IPS DF 19.7 (cell line): ENCODE measurements around the gene CAMSAP3.
"Not testable (repeated sequence)": the region's sequence is repeated elsewhere in the genome, so short reads cannot be mapped to it uniquely, and the experiment has no call there.

ENCODE experiments used
- DNase-seq: peaks from one replicate; pipeline ENCODE4 v3.0.0-alpha.2; 2013; ENCODE audit warnings: low read depth, low spot score

CAMSAP3 gene

GRCh38 chr19:7631577-7631976 is 35.9 kb downstream of the CAMSAP3 start:
- DNase-seq, result no peak

GRCh38 chr19:7632340-7633203 is 36.9 kb downstream of the CAMSAP3 start:
- no peak for DNase-seq

GRCh38 chr19:7633698-7634097 is 38.0 kb downstream of the CAMSAP3 start, which contains the start of gene PCP2:
Gene PCP2 (minus strand): TSS chr19:7633719. CDS start chr19:7633457, 262 bp downstream.
- DNase-seq, result no peak

GRCh38 chr19:7635670-7636069 is 40.0 kb downstream of the CAMSAP3 start:
- no peak for DNase-seq

GRCh38 chr19:7636317-7636690 is 40.6 kb downstream of the CAMSAP3 start:
- DNase-seq, result no peak

- DNase-seq, result no peak
These were observed 41.2 kb downstream of the CAMSAP3 start, which contains the start of gene STXBP2 for GRCh38 chr19:7636691-7637373. Gene STXBP2 (plus strand): TSS chr19:7637110. CDS start chr19:7637150, 40 bp downstream.

DNA sequence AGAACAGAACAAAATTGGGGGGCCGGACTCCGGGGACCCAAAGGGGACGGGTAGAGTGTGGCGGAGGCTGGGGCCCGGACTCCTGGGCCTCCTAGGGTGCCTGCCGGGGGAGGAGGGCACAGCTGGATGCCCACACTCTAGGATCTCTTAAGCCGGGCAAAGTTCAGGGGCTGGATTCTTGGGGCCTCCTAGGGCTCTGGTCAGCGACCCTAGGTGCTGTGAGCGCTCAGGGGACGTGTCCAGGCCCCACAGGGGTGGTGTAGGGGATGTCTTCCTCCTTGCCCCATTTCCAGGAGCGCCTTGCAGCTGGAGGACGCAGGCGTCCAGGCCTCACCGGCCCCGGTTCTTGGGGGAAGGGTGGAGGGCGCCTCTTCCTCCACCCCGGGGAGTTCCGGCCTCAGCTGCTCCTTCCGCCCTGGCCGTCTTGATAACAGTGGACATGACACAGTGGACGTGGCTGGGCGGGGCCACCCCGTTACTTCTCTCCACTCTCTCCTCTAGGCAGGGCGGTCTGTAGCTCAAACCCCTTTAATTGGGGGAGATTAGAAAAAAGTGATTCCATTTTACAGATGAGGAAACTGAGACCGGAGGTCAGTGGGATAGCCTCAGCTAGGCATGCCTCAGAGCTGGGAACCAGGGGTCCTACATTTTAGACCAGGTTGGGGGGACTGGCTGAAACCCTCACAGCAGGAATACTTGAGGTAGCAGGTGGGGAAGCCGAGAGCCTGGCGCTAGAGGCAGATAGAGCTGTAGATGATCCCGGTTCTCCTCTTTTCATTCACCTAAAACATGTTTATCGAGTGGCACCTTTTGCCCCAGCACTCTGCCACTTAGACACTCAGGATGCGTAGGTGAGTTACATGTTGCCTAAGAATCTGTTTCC is 42.0 kb downstream of the CAMSAP3 start:
- no peak for DNase-seq

GRCh38 chr19:7638802-7639465 is 43.3 kb downstream of the CAMSAP3 start:
- DNase-seq, result no peak

DNA sequence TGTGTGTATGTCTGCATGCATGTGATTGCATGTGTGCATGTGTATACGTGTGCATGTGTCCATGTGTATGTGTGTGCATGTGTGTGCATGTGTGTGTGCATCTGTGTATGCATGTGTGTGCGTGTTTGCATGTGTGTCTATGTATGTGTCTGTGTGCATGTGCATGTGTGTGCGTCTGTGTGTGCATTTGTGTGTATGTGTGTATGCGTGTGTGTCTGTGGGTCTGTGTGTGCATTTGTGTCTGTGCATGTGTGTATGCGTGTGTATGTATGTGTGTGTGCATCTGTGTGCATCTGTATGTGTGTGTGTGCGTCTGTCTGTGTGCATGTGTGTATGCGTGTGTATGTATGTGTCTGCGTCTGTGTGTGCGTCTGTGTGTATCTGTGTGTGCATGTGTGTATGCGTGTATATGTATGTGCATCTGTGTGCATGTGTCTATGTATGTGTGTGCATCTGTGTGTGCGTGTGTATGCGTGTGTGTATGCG is 44.2 kb downstream of the CAMSAP3 start:
- no peak for DNase-seq

DNA sequence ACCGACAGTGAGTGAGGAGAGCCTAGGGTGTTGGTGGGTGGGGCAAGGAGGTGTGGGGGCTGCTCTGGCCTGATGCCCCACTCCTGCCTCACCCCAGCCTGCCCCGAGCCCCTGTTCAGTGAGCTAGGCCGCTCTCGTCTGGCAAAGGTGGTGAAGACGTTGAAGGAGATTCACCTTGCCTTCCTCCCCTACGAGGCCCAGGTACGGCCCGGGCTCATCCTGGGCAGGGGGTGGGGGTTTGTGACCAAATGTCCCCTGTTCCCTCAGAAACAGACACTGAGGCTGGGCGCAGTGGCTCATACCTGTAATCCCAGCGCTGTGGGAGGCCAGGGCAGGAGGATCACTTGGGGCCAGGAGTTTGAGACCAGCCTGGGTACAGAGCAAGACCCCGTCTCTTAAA is 45.1 kb downstream of the CAMSAP3 start:
- no peak for DNase-seq

DNA sequence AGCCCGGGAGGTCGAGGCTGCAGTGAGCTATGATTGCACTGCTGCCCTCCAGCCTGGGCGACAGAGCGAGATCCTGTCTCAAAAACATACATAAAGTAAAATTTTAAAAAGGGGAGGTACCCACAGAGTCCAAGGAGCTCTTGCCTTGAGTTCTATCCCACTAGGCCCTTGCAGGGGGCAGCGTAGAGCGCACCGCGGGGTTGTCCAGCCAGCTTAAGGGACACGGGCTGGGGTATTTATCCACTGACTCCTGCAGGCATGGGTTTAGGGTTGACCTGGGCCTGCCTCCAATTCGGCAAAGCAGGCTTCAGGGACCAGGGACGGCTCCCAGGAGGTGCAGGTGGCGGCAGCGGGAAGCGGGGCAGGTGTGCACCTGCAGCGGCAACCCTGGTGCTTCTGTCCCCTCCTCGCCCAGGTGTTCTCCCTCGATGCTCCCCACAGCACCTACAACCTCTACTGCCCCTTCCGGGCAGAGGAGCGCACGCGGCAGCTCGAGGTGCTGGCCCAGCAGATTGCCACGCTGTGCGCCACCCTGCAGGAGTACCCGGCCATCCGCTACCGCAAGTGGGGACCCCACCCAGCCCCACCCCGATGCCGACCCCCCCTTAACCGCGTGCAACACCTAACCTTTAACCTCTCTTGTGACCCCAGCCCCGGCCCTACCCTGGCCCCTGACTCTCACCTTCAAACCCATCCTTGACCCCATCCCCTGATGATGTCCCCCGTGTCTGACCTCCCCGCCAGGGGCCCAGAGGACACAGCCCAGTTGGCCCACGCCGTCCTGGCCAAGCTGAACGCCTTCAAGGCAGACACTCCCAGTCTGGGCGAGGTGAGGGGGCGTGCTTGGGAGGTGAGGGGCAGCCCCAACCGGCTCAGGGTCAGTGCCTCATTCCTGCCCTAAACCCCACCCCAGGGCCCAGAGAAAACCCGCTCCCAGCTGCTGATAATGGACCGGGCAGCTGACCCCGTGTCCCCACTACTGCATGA is 45.9 kb downstream of the CAMSAP3 start:
- no peak for DNase-seq

DNA sequence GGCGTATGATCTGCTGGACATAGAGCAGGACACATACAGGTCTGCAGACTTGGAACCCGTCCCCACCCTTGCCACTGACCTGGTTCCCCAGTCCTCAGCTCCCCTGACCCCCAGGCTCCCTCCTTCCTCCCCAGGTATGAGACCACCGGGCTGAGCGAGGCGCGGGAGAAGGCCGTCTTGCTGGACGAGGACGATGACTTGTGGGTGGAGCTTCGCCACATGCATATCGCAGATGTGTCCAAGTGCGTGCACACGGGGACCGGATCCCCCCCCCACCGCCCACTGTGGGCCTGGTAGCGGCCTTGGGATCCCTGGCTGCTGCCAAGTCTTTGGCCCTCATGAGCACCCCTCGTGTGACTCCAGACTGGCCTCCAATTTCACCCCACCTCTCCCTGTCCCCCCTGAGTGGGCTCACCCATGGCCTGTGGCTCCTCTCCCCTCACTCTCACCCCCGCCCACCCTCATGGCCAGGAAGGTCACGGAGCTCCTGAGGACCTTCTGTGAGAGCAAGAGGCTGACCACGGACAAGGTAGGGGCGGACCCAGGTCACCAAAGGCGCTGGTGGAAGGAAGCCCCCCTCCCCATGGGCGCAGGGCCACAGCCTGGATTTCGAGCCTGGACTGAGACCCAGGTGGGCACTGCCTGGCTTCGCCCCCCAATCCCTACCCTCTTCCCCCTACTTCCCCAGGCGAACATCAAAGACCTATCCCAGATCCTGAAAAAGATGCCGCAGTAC is 46.8 kb downstream of the CAMSAP3 start:
- DNase-seq, result no peak

DNA sequence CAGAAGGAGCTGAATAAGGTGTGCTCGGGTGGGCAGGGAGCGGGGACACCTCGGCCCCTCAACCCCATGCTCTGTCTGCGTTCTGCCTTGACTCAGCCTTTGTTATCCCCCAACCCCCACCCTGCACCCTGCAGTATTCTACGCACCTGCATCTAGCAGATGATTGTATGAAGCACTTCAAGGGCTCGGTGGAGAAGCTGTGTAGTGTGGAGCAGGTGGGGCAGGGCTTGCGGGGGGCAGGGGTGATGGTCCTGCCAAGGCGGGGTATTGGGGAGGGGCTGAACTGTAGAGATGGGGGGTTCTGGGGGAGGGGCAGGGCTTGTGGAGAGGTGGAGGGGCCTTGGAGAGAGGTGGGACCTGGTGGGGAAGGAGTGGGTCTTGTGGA is 47.4 kb downstream of the CAMSAP3 start:
- DNase-seq, result no peak

DNA sequence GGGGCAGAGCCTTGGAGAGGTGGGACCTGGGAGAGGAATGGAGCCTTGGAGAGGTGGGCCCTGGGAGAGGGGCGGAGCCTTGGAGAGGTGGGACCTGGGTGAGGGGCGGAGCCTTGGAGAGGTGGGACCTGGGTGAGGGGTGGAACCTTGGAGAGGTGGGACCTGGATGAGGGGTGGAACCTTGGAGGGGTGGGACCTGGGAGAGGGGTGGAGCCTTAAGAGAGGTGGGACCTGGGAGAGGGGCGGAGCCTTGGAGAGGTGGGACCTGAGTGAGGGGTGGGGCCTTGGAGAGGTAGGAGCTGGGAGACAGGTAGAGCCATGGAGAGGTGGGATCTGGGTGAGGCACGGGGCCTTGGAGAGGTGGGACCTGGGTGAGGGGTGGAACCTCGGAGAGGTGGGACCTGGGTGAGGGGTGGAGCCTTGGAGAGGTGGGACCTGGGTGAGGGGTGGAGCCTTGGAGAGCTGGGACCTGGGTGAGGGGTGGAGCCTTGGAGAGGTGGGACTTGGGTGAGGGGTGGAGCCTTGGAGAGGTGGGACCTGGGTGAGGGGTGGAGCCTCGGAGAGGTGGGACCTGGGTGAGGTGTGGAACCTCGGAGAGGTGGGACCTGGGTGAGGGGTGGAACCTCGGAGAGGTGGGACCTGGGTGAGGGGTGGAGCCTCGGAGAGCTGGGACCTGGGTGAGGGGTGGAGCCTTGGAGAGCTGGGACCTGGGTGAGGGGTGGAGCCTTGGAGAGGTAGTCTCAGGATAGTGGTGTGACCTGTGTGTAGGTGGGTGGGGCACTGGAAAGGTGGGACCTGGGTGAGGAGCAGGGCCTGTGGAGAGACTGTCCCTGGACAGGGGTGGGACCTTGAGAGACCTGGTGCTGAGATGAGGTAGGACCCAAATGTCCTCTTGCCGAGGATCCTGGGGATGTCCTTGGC is 48.2 kb downstream of the CAMSAP3 start:
- not testable (repeated sequence) for DNase-seq

DNA sequence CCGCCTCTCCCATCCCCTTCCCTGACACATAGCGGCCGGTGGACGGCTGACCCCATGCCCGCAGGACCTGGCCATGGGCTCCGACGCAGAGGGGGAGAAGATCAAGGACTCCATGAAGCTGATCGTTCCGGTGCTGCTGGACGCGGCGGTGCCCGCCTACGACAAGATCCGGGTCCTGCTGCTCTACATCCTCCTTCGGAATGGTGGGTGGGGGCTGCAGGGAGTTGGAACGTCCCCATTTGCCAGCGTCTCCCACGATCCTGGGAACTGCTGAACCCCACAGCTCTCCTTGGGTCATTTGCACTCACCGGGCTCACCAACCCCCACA is 48.9 kb downstream of the CAMSAP3 start:
- DNase-seq, result no peak

DNA sequence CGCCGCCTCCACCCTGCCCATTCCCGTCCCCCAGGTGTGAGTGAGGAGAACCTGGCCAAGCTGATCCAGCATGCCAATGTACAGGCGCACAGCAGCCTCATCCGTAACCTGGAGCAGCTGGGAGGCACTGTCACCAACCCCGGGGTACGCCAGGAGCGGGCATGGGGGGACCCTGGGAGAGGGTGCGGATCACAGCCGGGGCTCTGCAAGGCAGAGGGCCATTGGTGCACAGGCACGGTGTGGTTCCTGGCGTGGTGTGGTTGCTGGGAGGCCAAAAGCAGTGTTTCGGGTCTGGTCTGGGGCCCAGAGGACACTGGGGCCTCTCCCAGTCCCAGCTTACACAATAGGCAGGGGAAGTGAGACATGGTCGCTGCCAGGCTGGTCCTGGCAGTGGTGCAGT is 49.5 kb downstream of the CAMSAP3 start:
- no peak for DNase-seq

GRCh38 chr19:7645656-7646425 is 50.2 kb downstream of the CAMSAP3 start:
- no peak for DNase-seq

GRCh38 chr19:7646426-7646700 is 50.7 kb downstream of the CAMSAP3 start:
- no peak for DNase-seq
